Heart left ventricle (tissue), 13 donors: Measurements from ENCODE around the gene NLRC4.

ENCODE experiments used
- CTCF ChIP-seq, 12 donors: fragments of 200-600 bp; sonication (generic) in 4 of 12; IDR thresholded peaks; one replicate each; pipeline versions ENCODE4 v1.5.0 to v1.8.0; 2018 to 2022; ENCODE audit warnings: antibody characterized with exemption in 12 of 12, mild to moderate bottlenecking in 5 of 12
- POLR2A ChIP-seq, 2 donors: fragments of 450-650 bp; IDR thresholded peaks; one replicate each; pipeline ENCODE4 v1.6.1; 2017; ENCODE audit warnings: antibody characterized with exemption in 2 of 2, mild to moderate bottlenecking in 2 of 2, moderate library complexity in 2 of 2
- donor health status: ischemic (EF 13 %, LVEDD 7.1; RV severe dilation, severe dysfunction).
- donor health status: DM: no; HTN: yes; CAD: no.
- donor health status: DM: no; HTN: no; CAD: no.
- donor health status: ischemic (EF 25% LVEDD 6.9; RV normal size, moderate dysfunction).
- donor health status: ischemic (EF 25% LVEDD 5.7; RV mildly dilated, moderate dysfunction).
- donor health status: ischemic (EF 35%, LVEDD 5.7; RV mildly dilated, moderate dysfunction).
- donor health status: nonischemic (EF 11% LVEDD 7.7; RV severe dilation, severe dysfunction).
- donor health status: DM: yes; HTN: yes; CAD: no.
- donor health status: PGD.
- donor health status: ischemic (EF 29% LVEDD 5.4; RV normal size, mild dysfunction).
- donor health status: nonischemic (EF 23%, LVEDD 6.1; RV moderate dilation, normal function).

- TF ChIP-seq CTCF (IDR thresholded peaks at IDR 0.05) (no peak), POLR2A (IDR thresholded peaks at IDR 0.05) (no peak)
Observed at GRCh38 chr2:32235315-32235714, 29.4 kb downstream of the NLRC4 start.
